Eye (tissue), 1 donor: ENCODE measurements around the gene PIGH.
"Not testable (repeated sequence)": the region's sequence is repeated elsewhere in the genome, so short reads cannot be mapped to it uniquely, and the experiment has no call there.

Experiments used
- DNase-seq: peaks from one replicate; pipeline ENCODE4 v3.0.0-alpha.2; 2015

Gene PIGH

GRCh38 chr14:67544590-67544989 lies 55.5 kb downstream of the PIGH start:
- DNase-seq = no peak

GRCh38 chr14:67542620-67543019 lies 57.4 kb downstream of the PIGH start:
- not testable (repeated sequence) for DNase-seq

- no peak for DNase-seq
Observed at GRCh38 chr14:67541448-67542387, 58.4 kb downstream of the PIGH start.
